T-helper 17 cell (primary cell): ENCODE results near the gene LRP11. TPM values are rescaled to one million over a fixed set of nuclear protein-coding genes. Genes with fewer than 3 reads are reported as not detected.

Source experiments
- ATAC-seq: fragments of 150-1000 bp; cut with Tn5 transposase; 2 replicates; pipeline ENCODE4 v1.10.0; 2021; ENCODE audit warnings: mild to moderate bottlenecking, moderate library complexity
- DNase-seq, 3 donors: peaks; one replicate each; pipeline versions ENCODE4 v3.0.0 to v3.0.0-alpha.2; 2020 to 2021
- H3K9me3 ChIP-seq: one replicate; pipeline ENCODE4 v1.7.0; 2013; ENCODE audit warnings: low read length, mild to moderate bottlenecking; ENCODE audit not compliant: control insufficient read depth, poor library complexity, severe bottlenecking
- H3K27ac Mint-ChIP-seq: one replicate; pipeline ENCODE4 v1.8.0; 2022; ENCODE audit warnings: mild to moderate bottlenecking, moderate library complexity, mixed read lengths
- H3K27me3 Mint-ChIP-seq: one replicate; pipeline ENCODE4 v1.8.0; 2022; ENCODE audit warnings: mixed read lengths
- H3K36me3 Mint-ChIP-seq: one replicate; pipeline ENCODE4 v1.8.0; 2022; ENCODE audit warnings: low read depth, mixed read lengths
- H3K4me1 Mint-ChIP-seq: one replicate; pipeline ENCODE4 v1.8.0; 2022; ENCODE audit warnings: mild to moderate bottlenecking, mixed read lengths
- H3K4me3 Mint-ChIP-seq: one replicate; pipeline ENCODE4 v1.8.0; 2022; ENCODE audit warnings: mild to moderate bottlenecking, moderate library complexity, mixed read lengths
- total RNA-seq, 4 donors: library from RNA in 2 of 4; stranded (reverse) in 2 of 4; gene quantifications; one replicate each; pipeline ENCODE4 v1.2.3 and lab custom pipeline; 2022 to 2026

The LRP11 gene
- total RNA-seq, 2 donors from 2014 or later: 1.8 to 2.5 TPM

DNA sequence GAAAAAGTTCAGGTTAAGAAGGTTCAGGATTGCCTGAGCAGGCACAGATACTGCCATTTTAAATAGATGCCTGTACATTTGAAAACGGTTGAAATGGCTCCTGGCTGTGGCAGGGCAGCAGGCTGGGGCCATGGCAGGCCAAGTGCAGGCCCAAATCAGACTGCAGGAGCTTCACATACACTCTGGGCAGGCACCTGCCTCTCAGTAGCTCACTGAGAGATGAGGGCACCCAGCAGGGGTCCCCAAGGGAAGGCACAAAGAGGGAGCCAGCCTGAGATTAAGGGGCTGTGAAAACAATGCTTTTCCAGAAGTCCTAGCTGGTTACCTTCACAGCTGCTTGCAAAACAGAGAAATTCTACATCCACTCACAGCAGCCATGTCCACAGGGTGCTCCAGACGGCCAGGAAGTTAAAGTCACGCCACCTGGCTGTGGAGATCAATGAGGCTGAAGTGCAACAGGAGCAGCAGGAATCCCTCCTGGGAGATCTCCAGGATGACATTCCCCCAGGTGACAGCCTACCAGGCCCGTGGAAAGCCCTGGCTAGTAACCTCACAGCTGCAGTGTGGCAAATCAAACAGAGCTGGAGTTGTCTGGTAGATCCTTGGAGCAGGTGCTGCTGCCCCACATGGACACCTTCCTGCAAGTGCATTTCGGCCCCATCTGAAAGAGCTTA, 39.9 kb upstream of the LRP11 start:
- Mint-ChIP-seq H3K4me3 (no peak overlapping the region), H3K27me3 (peaks cover 14% of the 10 kb centered on the region), H3K36me3 (peaks cover 2% of the 10 kb centered on the region), H3K27ac (no peak overlapping the region), H3K4me1 (peaks cover 2% of the 10 kb centered on the region)
- H3K9me3 ChIP-seq: no peaks in the 10 kb centered on the region
- DNase-seq (no peak), ATAC-seq (no peak)

DNA sequence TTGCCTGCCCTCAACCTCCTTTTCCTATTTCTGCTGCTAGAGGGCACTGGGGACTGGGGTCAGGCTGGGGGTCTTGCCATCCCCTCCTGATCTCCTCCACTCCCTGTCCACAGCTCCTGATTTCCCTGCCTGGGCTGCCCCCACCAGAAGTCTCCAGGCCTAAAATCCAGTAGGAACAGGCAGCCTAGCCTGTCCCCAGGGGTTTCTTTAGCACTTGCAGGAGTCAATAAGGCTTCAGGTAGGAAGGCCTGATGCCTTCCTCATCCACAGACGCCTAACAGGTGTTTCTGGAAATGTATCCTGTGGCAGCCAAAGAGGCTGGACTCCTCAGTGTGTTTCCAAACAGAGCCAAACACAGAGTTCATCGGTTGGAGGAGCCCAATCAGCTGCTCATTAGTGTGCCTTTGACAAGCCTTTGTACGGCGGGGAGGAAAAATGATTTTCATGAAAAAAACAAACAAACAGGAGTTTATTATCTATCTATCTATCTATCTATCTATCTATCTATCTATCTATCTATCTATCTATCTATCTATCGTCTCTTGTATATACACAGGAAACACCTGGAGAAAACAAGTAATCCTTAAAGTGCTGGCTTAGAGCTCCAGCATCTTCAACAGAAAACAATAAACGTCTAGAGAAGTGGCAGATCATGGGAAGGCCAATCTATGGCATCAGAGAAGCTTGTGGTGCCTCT, 37.4 kb upstream of the LRP11 start:
- Mint-ChIP-seq H3K27ac (no peak overlapping the region), H3K4me1 (peaks cover 14% of the 10 kb centered on the region), H3K27me3 (peaks cover 18% of the 10 kb centered on the region), H3K4me3 (no peak overlapping the region), H3K36me3 (peaks cover 2% of the 10 kb centered on the region)
- H3K9me3 ChIP-seq: no peaks in the 10 kb centered on the region
- ATAC-seq: no peak
- DNase-seq: no peak

DNA sequence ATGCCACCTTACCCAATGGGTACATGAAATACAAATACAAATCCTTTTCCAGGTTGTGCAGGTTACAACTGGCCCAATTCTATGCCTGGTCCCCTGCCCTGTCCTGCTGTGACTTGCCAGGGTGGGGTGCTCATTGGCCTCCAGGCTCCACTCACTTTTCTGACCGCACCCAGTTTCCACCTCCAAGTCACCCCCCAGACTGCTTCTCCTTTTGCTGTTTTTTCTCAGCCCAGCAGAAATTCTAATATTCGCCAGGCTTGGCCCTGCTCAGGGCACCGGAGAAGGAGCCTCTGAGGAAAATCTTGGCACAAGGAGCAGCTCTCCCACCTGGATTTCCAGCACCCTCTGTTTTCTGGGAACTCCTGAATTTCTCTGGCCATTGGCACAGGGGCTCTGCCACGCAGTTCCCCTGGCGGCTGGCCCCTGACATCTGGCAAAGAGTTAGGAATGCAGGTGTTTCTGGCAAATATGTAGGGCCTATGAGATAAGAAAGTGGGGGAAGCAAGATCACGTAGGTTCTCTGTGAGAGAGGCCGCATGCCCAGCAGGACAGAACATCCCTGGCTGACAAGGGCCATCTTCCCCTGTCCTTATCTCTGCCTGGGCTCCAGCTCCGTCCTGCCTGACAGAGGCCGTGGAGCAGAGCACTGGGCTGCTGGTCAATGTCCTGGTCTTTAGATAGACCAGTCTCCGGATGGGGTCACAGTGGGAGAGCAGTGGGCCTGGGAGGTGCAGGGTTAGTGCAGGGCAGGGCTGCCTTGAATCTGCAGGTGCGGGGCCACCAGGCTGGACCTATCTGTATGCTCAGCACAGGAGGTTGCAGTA, 36.7 kb upstream of the LRP11 start:
- ATAC-seq: no peak

DNA sequence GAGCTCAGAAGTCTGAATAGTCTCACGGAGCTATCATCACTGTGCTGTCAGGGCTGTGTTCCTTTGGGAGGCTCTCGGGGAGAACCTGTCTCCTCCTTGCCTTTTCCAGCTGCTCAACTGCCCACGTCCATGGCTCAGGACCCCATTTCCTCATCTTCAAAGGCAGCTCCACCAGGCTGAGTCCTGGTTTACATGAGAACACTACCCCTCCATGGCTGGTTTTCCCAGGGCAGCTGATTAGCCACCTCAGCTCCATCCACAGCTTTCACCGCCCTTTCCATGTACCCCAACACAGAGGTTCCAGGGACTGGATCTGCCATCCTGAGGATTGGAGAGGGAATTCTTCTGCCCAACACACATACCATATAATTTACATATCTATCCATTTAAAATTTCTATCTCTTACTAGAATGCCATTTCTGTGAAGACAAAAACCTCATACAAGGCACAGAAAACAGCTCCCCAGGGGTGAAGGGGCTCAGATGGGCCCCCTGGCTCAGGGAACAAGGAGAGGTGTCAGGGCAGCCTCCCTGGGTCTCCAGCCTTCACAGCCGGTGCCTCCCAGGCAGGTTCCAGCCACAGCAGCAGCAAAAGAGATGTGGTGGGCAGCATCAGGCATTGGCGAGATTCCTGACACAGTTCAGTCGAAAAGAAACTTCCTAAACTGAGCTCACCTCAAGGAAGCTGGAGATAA, 35.9 kb upstream of the LRP11 start:
- H3K27ac Mint-ChIP-seq: no peak overlapping the region
- DNase-seq (no peak), ATAC-seq (no peak)
- H3K4me3 Mint-ChIP-seq: no peak overlapping the region
- H3K36me3 Mint-ChIP-seq: peaks cover 2% of the 10 kb centered on the region
- no peaks in the 10 kb centered on the region for H3K9me3 ChIP-seq
- peaks cover 28% of the 10 kb centered on the region for H3K4me1 Mint-ChIP-seq
- peaks cover 15% of the 10 kb centered on the region for H3K27me3 Mint-ChIP-seq

More for the DNA sequence above, 36.7 kb upstream of the LRP11 start:
- DNase-seq: no peak
- Mint-ChIP-seq H3K4me1 (peaks cover 22% of the 10 kb centered on the region), H3K36me3 (peaks cover 2% of the 10 kb centered on the region), H3K4me3 (no peak overlapping the region), H3K27me3 (peaks cover 18% of the 10 kb centered on the region), H3K27ac (no peak overlapping the region)
- H3K9me3 ChIP-seq: no peaks in the 10 kb centered on the region

DNA sequence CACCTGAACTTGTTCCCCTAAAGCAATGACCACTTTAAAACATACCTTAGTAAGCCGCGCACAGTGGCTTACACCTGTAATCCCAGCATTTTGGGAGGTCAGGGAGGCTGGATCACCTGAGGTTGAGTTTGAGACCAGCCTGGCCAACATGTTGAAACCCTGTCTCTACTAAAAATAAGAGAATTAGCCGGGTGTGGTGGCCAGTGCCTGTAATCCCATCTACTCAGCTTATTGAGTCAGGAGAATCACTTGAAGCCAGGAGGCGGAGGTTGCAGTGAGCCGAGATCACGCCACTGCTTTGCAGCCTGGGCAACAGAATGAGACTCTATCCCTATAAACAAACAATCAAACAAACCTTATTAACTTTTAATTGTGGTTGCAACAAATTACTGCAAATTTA, 35.3 kb upstream of the LRP11 start:
- H3K36me3 Mint-ChIP-seq: peaks cover 2% of the 10 kb centered on the region
- peak overlapping the region; percentile 31 for H3K4me3 Mint-ChIP-seq
- ATAC-seq: no peak
- H3K9me3 ChIP-seq: no peaks in the 10 kb centered on the region
- peak overlapping the region; percentile 29 for H3K27ac Mint-ChIP-seq
- peaks cover 33% of the 10 kb centered on the region for H3K4me1 Mint-ChIP-seq
- H3K27me3 Mint-ChIP-seq: peaks cover 15% of the 10 kb centered on the region
- no peak for DNase-seq

DNA sequence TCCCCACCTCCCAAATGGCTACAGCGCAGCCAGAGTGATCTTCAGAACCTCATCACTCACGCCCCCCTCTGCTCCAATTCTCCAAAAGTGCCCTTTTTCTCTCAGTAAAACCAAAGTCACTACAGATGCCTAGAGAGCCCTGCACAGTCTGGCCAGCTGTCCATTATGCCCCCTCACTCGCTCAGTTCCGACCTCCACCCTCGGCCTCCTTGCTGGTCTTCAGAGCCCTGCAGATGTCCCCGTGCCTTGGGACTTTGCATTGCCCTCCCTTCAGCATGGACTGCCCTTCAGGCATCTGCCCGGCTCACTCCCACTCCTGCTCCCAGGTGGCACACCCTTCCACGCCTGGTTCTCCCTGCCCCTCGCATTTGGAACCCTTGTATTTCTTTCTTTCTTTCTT, 34.8 kb upstream of the LRP11 start:
- H3K27ac Mint-ChIP-seq: peak overlapping the region; percentile 29
- no peaks in the 10 kb centered on the region for H3K9me3 ChIP-seq
- H3K36me3 Mint-ChIP-seq: peaks cover 2% of the 10 kb centered on the region
- DNase-seq (no peak), ATAC-seq (no peak)
- H3K4me3 Mint-ChIP-seq: peak overlapping the region; percentile 52
- peaks cover 34% of the 10 kb centered on the region for H3K4me1 Mint-ChIP-seq
- H3K27me3 Mint-ChIP-seq: peaks cover 17% of the 10 kb centered on the region

DNA sequence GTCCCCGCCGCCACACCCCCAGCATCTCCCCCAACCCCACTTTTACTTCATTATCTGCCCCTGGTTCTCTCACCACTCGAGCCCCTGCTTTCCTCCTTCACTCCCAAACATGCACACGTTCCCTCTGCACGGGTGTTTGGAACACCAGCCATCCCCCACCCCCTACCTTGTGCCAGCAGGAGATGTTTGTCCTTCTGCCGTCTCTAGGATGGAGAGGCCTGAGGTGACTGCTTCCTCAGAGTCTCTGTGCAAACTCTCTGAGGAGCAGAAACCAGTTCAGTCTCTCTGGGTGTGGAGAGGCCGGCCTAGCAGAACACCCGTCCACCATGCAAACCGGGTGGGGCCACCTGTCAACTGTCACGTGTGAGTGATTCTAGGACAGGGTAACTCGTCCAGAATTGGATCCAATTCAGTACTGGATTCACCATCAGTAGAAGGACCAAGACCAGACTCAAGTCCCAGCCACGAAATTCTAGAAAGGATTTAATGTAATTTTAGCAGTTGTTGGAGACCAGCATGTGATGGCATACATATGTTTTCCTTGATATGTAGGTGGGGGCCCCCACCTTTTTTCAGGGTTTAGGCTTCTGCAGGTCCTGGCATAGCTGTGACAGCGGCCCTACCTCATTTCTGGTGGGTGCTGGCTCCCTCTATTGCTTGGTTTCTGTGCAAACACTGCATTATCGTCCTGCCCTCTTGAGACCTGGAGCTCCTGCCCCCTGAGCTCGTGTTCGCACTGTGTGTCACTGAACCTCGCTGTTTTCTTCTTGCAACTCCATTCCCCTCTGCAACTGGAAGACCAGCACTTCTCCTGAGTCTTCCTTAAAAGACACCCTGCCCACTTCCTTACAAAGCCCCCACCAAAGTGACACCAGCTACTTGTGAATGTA, 33.9 kb upstream of the LRP11 start, which contains the start of gene RAET1E:
Gene RAET1E (minus strand): TSS at position 259 of the 890 bp plus-strand sequence. CDS start 7,212 bp downstream, outside the sequence.
- DNase-seq (no peak), ATAC-seq (no peak)
- Mint-ChIP-seq H3K36me3 (peaks cover 2% of the 10 kb centered on the region), H3K4me3 (peak within 1 kb of the TSS; percentile 75), H3K27me3 (peaks cover 17% of the 10 kb centered on the region), H3K27ac (peak within 1 kb of the TSS; percentile 87), H3K4me1 (peaks cover 34% of the 10 kb centered on the region)
- no peaks in the 10 kb centered on the region for H3K9me3 ChIP-seq

DNA sequence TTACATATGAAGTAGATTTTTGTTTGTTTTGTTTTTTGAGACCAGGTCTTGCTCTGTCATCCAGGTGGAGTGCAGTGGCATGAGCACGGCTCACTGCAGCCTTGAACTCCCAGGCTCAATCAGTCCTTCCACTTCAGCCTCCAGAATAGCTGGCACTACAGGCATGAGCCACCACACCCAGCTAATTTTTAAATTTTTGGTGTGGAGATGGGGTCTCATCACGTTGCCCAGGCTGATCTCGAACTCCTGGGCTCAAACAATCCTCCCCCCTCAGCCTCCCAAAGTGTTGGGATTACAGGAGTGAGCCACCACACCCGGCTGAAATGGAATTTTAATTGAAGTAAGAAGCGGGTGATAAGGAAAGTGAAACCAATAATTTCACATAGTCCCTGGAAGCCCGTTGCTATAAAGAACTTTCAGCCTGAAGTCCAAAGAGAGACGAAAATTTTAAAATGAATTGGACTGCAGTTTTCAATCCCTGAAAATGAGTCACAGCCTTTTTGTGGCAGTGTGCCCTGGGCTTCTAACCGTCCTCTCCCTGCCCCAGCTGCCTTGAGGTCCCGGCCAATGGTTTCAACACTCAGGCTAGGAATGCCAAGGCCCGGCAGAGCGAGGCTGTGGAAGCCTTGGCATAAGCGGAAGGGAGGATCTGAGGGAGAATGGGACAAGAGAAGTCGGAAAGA, 33.0 kb upstream of the LRP11 start:
- Mint-ChIP-seq H3K4me3 (peak overlapping the region; percentile 75), H3K36me3 (peaks cover 2% of the 10 kb centered on the region), H3K4me1 (peaks cover 34% of the 10 kb centered on the region), H3K27ac (peak overlapping the region; percentile 87), H3K27me3 (peaks cover 17% of the 10 kb centered on the region)
- no peak for ATAC-seq
- H3K9me3 ChIP-seq: no peaks in the 10 kb centered on the region
- no peak for DNase-seq

DNA sequence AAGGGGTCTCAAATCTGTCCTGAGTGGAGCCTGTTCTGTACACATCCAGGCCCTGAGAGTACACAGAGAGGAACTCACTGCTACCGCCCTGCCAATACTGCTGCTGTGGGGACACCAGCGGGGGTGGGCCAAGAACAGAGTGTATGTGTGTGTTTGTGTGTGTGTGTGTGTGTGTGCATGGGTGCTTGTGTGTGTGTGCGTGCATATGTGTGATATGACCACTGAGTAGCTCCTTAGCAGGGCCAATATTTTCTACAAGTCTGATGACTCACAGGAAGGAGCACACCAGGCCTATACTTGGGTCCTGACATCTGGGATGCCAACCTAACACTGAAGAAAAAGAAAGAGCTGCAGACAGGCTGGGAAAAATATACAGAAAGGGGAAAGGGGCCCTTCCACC, 32.3 kb upstream of the LRP11 start:
- H3K9me3 ChIP-seq: no peaks in the 10 kb centered on the region
- ATAC-seq: peak; percentile 18
- Mint-ChIP-seq H3K27me3 (peaks cover 17% of the 10 kb centered on the region), H3K27ac (peak overlapping the region; percentile 87), H3K4me3 (peak overlapping the region; percentile 75), H3K4me1 (peaks cover 34% of the 10 kb centered on the region), H3K36me3 (peaks cover 2% of the 10 kb centered on the region)
- no peak for DNase-seq

DNA sequence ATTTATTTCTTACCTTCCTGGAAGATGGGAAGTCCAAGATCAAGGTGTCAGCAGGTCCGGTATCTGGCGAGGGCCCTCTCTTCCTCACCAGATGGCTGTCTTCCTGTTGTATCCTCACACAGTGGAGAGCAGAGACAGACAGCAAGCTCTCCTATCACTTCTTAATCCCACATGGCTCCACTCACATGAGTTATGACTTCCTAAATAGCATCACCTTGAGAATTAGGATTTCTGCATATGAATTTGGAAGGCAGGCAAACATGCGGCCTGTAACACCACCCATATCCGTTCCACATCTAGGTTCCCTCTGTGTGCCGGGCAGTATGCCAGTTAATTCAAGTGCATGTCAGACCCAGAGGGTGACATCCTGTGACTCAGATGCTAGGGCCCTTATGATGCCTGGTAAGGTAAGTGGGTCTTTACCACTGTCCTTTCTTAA, 31.7 kb upstream of the LRP11 start:
- H3K36me3 Mint-ChIP-seq: peaks cover 2% of the 10 kb centered on the region
- H3K9me3 ChIP-seq: no peaks in the 10 kb centered on the region
- peaks cover 17% of the 10 kb centered on the region for H3K27me3 Mint-ChIP-seq
- ATAC-seq (peak; percentile 97), DNase-seq (peak in 1 of 3 donors; percentile 36)
- H3K4me3 Mint-ChIP-seq: peak overlapping the region; percentile 76
- H3K27ac Mint-ChIP-seq: peak overlapping the region; percentile 87
- peaks cover 36% of the 10 kb centered on the region for H3K4me1 Mint-ChIP-seq

DNA sequence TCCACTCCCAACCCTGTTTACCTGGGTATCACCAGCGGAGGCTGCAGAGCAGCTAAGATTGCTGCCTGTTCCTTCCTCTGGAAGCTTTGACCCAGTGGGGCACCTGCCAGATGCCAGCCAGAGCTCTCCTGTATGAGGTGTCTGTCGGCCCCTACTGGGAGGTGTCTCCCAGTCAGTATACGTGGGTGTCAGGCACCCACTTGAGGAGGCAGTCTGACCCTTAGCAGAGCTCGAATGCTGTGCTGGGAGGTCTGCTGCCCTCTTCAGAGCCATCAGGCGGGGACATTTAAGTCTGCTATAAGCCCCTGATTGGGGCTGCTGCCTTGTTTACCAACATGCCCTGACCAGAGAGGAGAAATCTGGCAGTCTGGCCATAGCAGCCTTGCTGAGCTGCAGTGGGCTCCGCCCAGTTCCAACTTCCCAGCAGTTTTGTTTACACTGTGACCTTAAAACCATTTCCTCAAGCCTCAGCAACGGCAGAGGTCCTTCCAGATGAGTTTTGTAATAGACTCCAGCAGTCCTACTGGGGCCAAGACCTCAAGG, 31.0 kb upstream of the LRP11 start:
- no peak for ATAC-seq
- Mint-ChIP-seq H3K4me3 (peak overlapping the region; percentile 76), H3K27ac (peak overlapping the region; percentile 87), H3K36me3 (peaks cover 2% of the 10 kb centered on the region), H3K27me3 (peaks cover 17% of the 10 kb centered on the region), H3K4me1 (peaks cover 39% of the 10 kb centered on the region)
- DNase-seq: no peak
- no peaks in the 10 kb centered on the region for H3K9me3 ChIP-seq
